Spleen (tissue), 3 donors: ENCODE measurements around the gene PSG2.

ENCODE experiments used
- POLR2A ChIP-seq, 3 donors: fragments of 450-650 bp; IDR thresholded peaks; one replicate each; pipeline ENCODE4 v1.5.1; 2017; ENCODE audit warnings: antibody characterized with exemption in 3 of 3, mild to moderate bottlenecking in 1 of 3
- POLR2AphosphoS5 ChIP-seq, 3 donors: sonication (generic); formaldehyde crosslinking; IDR thresholded peaks; one replicate each; pipeline ENCODE4 v1.5.1; 2017; ENCODE audit warnings: antibody characterized with exemption in 3 of 3

GRCh38 chr19:43126720-43127119, 44.2 kb upstream of the PSG2 start:
- no peak for TF ChIP-seq POLR2A (IDR thresholded peaks at IDR 0.05)
- no peak for TF ChIP-seq POLR2AphosphoS5 (IDR thresholded peaks at IDR 0.05)
